GM12874 (cell line): ENCODE results near the gene SPAG9.

Experiments
- CTCF ChIP-seq: IDR thresholded peaks from 2 replicates; pipeline ENCODE4 v1.5.1; 2011; ENCODE audit warnings: low read depth, mild to moderate bottlenecking, control low read depth, low read length, moderate library complexity; ENCODE audit not compliant: insufficient read depth

The SPAG9 gene

DNA sequence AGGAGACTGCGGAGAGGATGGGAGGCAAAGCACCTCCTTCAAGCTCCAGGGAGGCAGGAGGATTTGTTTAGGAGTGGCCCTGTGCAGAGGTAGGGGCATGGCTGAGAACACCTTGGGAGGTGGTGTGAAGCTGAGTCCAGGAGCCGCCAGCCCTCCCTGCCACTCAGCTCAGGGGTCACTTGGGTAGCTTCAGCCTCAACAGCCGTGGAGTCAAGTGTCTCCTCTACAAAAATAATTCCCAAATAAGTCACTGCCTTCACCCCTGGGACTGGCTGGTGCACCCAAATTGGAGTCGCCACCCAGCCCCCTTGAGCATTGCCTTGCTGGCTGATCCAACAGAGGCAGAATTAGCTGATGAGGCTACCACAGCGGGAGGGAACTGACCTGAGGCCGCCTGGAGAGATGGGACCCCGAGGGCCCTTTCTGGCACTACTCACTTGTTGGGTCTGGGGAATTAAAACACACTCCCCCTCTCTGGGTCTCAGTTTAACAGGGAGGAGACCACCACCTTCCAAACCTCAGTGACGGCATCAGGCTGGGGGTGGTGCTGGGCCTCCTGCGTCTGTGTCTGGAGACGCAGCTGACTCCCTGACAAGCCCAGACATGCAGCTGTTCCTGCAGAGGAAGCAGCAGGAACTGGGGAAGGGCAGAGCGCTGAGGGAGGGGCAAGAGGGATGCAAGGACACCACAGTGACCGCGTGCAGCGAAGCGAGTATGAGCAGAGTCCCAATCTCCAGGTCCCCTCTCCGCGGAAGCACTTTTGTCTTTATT is 166.7 kb downstream of the SPAG9 start:
- no peak for TF ChIP-seq CTCF

DNA sequence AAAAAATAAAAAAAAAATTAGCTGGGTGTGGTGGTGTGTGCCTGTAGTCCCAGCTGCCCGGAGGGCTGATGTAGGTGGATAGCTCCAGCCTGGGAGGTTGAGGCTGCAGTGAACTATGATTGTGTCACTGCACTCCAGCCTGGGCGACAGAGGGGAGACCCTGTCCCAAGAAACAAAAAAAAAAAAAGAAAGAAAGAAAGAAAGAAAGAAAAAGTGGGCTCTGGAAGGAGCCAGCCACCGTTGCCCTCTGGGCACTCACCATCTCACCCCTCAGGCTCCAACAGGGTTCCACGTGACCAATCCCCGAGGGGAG is 167.2 kb downstream of the SPAG9 start:
- TF ChIP-seq CTCF: no peak

GRCh38 chr17:50952889-50953288 is 167.8 kb downstream of the SPAG9 start:
- TF ChIP-seq CTCF: no peak

GRCh38 chr17:50952013-50952412 is 168.7 kb downstream of the SPAG9 start:
- TF ChIP-seq CTCF: no peak

GRCh38 chr17:50949989-50950877 is 170.4 kb downstream of the SPAG9 start:
- peak; percentile 80 for TF ChIP-seq CTCF

DNA sequence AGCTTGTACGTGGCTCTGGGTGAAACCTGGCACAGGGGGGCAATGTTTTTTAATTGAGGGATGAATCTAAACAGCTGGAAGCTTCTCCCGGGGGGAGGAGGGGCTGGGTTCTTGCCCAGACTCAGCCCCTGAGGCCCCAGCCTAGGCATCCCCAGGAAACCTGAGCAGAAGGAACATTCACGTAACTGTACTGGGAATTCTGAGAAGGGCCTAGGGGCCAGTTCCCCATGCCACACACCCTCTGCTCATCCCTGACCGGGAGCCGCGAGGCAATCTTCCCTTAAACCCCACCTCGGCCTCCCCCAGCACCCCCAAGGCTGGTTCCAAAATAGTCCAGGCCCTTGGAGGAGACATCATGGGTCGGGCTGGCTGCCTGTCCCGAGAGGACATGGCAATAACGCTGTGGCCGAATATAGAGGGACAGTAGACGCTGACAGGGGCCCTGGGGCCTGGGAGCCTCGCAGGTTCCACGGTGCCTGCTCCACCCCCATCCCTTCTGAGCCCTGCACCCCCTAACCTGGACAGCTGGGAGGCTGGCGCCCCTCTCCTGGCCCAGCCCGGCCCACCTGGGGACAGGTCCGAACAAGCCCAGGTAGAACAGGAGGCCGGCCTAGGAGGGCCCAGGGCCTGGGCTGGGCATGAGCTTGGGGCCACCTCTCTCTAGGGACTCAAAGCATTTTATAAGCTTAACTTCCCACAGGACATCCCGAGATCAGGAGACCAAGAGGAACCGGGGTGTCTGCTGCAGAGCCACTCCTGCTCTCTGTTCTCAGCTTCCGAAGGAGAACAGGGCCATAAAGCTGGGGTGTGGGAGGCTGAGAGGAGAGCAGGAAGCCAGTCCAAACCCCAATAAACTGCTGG is 171.3 kb downstream of the SPAG9 start:
- no peak for TF ChIP-seq CTCF

GRCh38 chr17:50948711-50949110 is 172.0 kb downstream of the SPAG9 start:
- no peak for TF ChIP-seq CTCF
